Astrocyte (in vitro differentiated cells and primary cell): ENCODE results near the gene CSRP3. TPM values are rescaled to one million over a fixed set of nuclear protein-coding genes. Genes with fewer than 3 reads are reported as not detected.
A peak's percentile ranks its signal among the peaks of the same experiment; 100 is the strongest.

Source experiments
- DNase-seq: peaks from one replicate; pipeline ENCODE4 v3.0.0-alpha.2; 2010; ENCODE audit warnings: low read depth
- FAIRE-seq: peaks from 2 replicates; lab custom pipeline; 2011; peaks lifted over from hg19 to GRCh38; lab: Jason Lieb, UNC
- H2AFZ ChIP-seq: 2 replicates; pipeline ENCODE4 v1.6.0; 2012; ENCODE audit warnings: low read depth, low read length, inconsistent platforms
- H3K27ac ChIP-seq: 2 replicates; pipeline ENCODE4 v1.5.1; 2011; ENCODE audit warnings: low read depth, low read length, inconsistent platforms
- H3K27me3 ChIP-seq: 2 replicates; pipeline ENCODE4 v1.6.0; 2011; ENCODE audit warnings: low read length, inconsistent platforms; ENCODE audit not compliant: insufficient read depth
- H3K36me3 ChIP-seq: 2 replicates; pipeline ENCODE4 v1.5.1; 2011; ENCODE audit warnings: low read length, inconsistent platforms; ENCODE audit not compliant: insufficient read depth
- H3K4me1 ChIP-seq: 2 replicates; pipeline ENCODE4 v1.5.1; 2011; ENCODE audit warnings: low read length, inconsistent platforms; ENCODE audit not compliant: insufficient read depth
- H3K4me2 ChIP-seq: 2 replicates; pipeline ENCODE4 v1.6.0; 2012; ENCODE audit warnings: low read length, inconsistent platforms
- H3K4me3 ChIP-seq: 2 replicates; pipeline ENCODE4 v1.5.1; 2011; ENCODE audit warnings: low read depth, mild to moderate bottlenecking, low read length, inconsistent platforms; ENCODE audit not compliant: insufficient read depth
- H3K79me2 ChIP-seq: 2 replicates; pipeline ENCODE4 v1.6.0; 2012; ENCODE audit warnings: mild to moderate bottlenecking, low read length, inconsistent platforms; ENCODE audit not compliant: insufficient read depth
- H3K9ac ChIP-seq: 2 replicates; pipeline ENCODE4 v1.6.0; 2012; ENCODE audit warnings: mild to moderate bottlenecking, low read length, inconsistent platforms
- H3K9me3 ChIP-seq: 2 replicates; pipeline ENCODE4 v1.5.1; 2012; ENCODE audit warnings: low read depth, mild to moderate bottlenecking, low read length, inconsistent platforms; ENCODE audit not compliant: insufficient read depth
- H4K20me1 ChIP-seq: 2 replicates; pipeline ENCODE4 v1.6.0; 2012; ENCODE audit warnings: low read length, inconsistent platforms; ENCODE audit not compliant: insufficient read depth
- H3K27ac Mint-ChIP-seq: one replicate; pipeline ENCODE4 v1.8.0; 2021; ENCODE audit warnings: mild to moderate bottlenecking, mixed read lengths; ENCODE audit not compliant: unreplicated experiment
- H3K27me3 Mint-ChIP-seq: one replicate; pipeline ENCODE4 v1.8.0; 2021; ENCODE audit warnings: low read depth, mixed read lengths; ENCODE audit not compliant: unreplicated experiment
- H3K36me3 Mint-ChIP-seq: one replicate; pipeline ENCODE4 v1.8.0; 2021; ENCODE audit warnings: low read depth, mixed read lengths; ENCODE audit not compliant: unreplicated experiment
- H3K4me1 Mint-ChIP-seq: one replicate; pipeline ENCODE4 v1.8.0; 2021; ENCODE audit warnings: low read depth, mixed read lengths; ENCODE audit not compliant: unreplicated experiment
- H3K4me3 Mint-ChIP-seq: one replicate; pipeline ENCODE4 v1.8.0; 2021; ENCODE audit warnings: mild to moderate bottlenecking, moderate library complexity, mixed read lengths; ENCODE audit not compliant: unreplicated experiment
- H3K9me3 Mint-ChIP-seq: one replicate; pipeline ENCODE4 v1.8.0; 2021; ENCODE audit warnings: mild to moderate bottlenecking, mixed read lengths; ENCODE audit not compliant: unreplicated experiment
- EZH2 ChIP-seq: IDR thresholded peaks from 2 replicates; pipeline ENCODE4 v1.6.1; 2012; ENCODE audit warnings: mild to moderate bottlenecking, low read length, inconsistent platforms; ENCODE audit not compliant: insufficient read depth
- total RNA-seq: library from RNA; stranded (reverse); gene quantifications from 2 replicates; pipeline ENCODE4 v1.2.1, GENCODE V29; 2021
- TF ChIP-seq, protein P1 (sequence below): IDR thresholded peaks from 2 replicates; pipeline ENCODE4 v1.5.1; 2011; ENCODE audit warnings: low read depth, mild to moderate bottlenecking, inconsistent platforms, low read length, moderate library complexity; ENCODE audit not compliant: insufficient read depth

CSRP3 gene
- total RNA-seq, 1 donor from 2014 or later: 0.43 TPM

DNA sequence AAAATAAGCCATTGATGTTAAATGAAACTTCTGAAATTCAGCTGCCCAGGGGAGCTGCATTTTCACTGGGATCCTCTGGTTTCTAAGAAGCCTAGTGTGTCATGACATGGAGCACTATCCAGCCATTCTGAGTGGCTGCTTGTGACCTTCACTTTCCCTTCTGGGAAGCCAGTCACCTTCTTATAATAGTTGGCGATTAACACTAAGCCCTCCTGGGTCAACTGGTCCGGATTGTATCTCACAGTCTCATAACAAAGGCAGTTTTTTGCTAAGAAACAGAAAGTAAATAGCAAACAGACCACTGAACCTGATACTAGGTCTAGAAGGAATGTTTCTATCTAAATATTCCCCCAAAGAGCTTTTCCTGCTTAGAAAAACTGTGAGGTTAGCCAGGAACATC is 7.9 kb downstream of the CSRP3 start:
- Histone ChIP-seq H3K4me2 (no peak overlapping the region), H3K9ac (no peak overlapping the region), H3K27me3 (no peaks in the 10 kb centered on the region), H2AFZ (no peak overlapping the region), H3K36me3 (no peaks in the 10 kb centered on the region), H3K27ac (no peak overlapping the region), H3K4me3 (no peak overlapping the region), H3K4me1 (no peaks in the 10 kb centered on the region), H3K9me3 (no peaks in the 10 kb centered on the region), H4K20me1 (no peaks in the 10 kb centered on the region), H3K79me2 (no peaks in the 10 kb centered on the region)
- H3K4me3 Mint-ChIP-seq: no peak overlapping the region
- TF ChIP-seq EZH2: no peak
- TF ChIP-seq, protein P1, sequence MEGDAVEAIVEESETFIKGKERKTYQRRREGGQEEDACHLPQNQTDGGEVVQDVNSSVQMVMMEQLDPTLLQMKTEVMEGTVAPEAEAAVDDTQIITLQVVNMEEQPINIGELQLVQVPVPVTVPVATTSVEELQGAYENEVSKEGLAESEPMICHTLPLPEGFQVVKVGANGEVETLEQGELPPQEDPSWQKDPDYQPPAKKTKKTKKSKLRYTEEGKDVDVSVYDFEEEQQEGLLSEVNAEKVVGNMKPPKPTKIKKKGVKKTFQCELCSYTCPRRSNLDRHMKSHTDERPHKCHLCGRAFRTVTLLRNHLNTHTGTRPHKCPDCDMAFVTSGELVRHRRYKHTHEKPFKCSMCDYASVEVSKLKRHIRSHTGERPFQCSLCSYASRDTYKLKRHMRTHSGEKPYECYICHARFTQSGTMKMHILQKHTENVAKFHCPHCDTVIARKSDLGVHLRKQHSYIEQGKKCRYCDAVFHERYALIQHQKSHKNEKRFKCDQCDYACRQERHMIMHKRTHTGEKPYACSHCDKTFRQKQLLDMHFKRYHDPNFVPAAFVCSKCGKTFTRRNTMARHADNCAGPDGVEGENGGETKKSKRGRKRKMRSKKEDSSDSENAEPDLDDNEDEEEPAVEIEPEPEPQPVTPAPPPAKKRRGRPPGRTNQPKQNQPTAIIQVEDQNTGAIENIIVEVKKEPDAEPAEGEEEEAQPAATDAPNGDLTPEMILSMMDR: no peak
- H3K36me3 Mint-ChIP-seq: no peaks in the 10 kb centered on the region
- DNase-seq (no peak), FAIRE-seq (no peak)
- peaks cover 7% of the 10 kb centered on the region for H3K27me3 Mint-ChIP-seq
- no peaks in the 10 kb centered on the region for H3K9me3 Mint-ChIP-seq
- no peaks in the 10 kb centered on the region for H3K4me1 Mint-ChIP-seq
- no peak overlapping the region for H3K27ac Mint-ChIP-seq

DNA sequence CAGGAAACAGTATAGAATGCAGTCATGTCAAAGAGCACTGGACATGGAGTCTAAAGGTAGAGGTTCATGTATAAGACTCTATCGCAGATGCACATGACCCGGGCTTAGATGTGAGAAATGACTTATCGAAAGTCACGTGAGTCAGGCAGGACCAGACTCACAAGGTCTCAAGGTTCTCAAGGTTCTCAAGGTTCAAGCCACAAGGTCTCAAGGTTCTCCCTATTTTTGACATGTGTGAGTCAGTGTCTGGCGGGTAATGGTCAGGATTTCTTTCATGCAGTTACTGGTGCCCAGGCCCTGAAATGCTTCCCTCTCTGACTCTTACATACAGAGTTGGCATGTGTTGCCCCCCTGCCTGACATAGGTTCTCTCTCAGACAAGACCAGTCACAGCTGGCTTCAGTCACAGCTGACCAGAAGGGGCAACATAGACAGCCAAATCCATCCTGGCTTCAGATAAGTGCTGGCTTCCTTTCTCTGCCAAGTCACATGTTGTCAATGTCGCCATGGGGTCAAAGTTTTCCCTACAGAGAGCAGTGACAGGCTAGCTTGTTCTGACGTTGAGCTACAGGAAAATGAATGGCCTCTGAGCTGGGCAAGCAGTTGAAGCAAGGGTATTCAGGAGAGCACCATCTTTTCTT is 10.1 kb downstream of the CSRP3 start:
- H3K4me1 Mint-ChIP-seq: peaks cover 8% of the 10 kb centered on the region
- DNase-seq (no peak), FAIRE-seq (no peak)
- H3K4me3 Mint-ChIP-seq: no peak overlapping the region
- Histone ChIP-seq H3K79me2 (no peaks in the 10 kb centered on the region), H3K4me3 (no peak overlapping the region), H3K4me1 (no peaks in the 10 kb centered on the region), H3K27me3 (no peaks in the 10 kb centered on the region), H3K36me3 (no peaks in the 10 kb centered on the region), H3K4me2 (no peak overlapping the region), H3K9me3 (no peaks in the 10 kb centered on the region), H2AFZ (no peak overlapping the region), H3K9ac (no peak overlapping the region), H4K20me1 (no peaks in the 10 kb centered on the region), H3K27ac (no peak overlapping the region)
- peaks cover 3% of the 10 kb centered on the region for H3K27me3 Mint-ChIP-seq
- no peaks in the 10 kb centered on the region for H3K9me3 Mint-ChIP-seq
- no peaks in the 10 kb centered on the region for H3K36me3 Mint-ChIP-seq
- TF ChIP-seq, protein P1: no peak
- no peak for TF ChIP-seq EZH2
- H3K27ac Mint-ChIP-seq: no peak overlapping the region

GRCh38 chr11:19187833-19188258 is 13.9 kb downstream of the CSRP3 start:
- Mint-ChIP-seq H3K36me3 (peaks cover 3% of the 10 kb centered on the region), H3K27me3 (peaks cover 4% of the 10 kb centered on the region), H3K4me3 (no peak overlapping the region), H3K27ac (no peak overlapping the region), H3K4me1 (peaks cover 10% of the 10 kb centered on the region), H3K9me3 (no peaks in the 10 kb centered on the region)
- FAIRE-seq: no peak
- Histone ChIP-seq H3K36me3 (no peaks in the 10 kb centered on the region), H3K79me2 (no peaks in the 10 kb centered on the region), H3K9me3 (no peaks in the 10 kb centered on the region), H2AFZ (no peak overlapping the region), H3K27ac (no peak overlapping the region), H3K4me1 (no peaks in the 10 kb centered on the region), H4K20me1 (no peaks in the 10 kb centered on the region), H3K9ac (no peak overlapping the region), H3K4me2 (no peak overlapping the region), H3K4me3 (no peak overlapping the region), H3K27me3 (no peaks in the 10 kb centered on the region)
- TF ChIP-seq, protein P1: no peak
- TF ChIP-seq EZH2: no peak
- DNase-seq: peak; percentile 16
